HEK293 (cell line): Measurements from ENCODE around the gene GRB2.
A peak's percentile ranks its signal among the peaks of the same experiment; 100 is the strongest.

Experiments used
- CTCF ChIA-PET: fragments of 350-600 bp; formaldehyde crosslinking; extraction: SDS; loops from one replicate; lab custom pipeline; 2021; ENCODE audit warnings: antibody characterized with exemption; lab: Yijun Ruan, JAX
- POLR2A ChIA-PET: fragments of 300-600 bp; formaldehyde crosslinking; extraction: SDS; loops from one replicate; lab custom pipeline; 2020; ENCODE audit warnings: antibody characterized with exemption, inconsistent platforms; lab: Yijun Ruan, JAX
- H3K27ac ChIP-seq: fragments of 200-500 bp; sonication (Bioruptor generic); 2 replicates; pipeline ENCODE4 v1.5.1; 2014; ENCODE audit warnings: low read depth, low read length, control low read depth, inconsistent platforms; ENCODE audit errors: extremely low read depth
- H3K36me3 ChIP-seq, 2 experiments: fragments of 200-500 bp in 1 of 2; sonication (Bioruptor generic) in 1 of 2; 1 replicate in 1 of 2; 2 replicates in 1 of 2; pipeline ENCODE4 v1.5.1; 2014 to 2017; ENCODE audit warnings: inconsistent platforms in 2 of 2, low read length in 2 of 2; ENCODE audit not compliant: control insufficient read depth in 2 of 2, insufficient read depth in 1 of 2
- H3K4me1 ChIP-seq: fragments of 200-500 bp; sonication (Bioruptor generic); 2 replicates; pipeline ENCODE4 v1.5.1; 2014; ENCODE audit warnings: mild to moderate bottlenecking, low read length, inconsistent platforms; ENCODE audit not compliant: control insufficient read depth, insufficient read depth
- H3K4me3 ChIP-seq: 2 replicates; pipeline ENCODE4 v1.5.1; 2011; ENCODE audit warnings: low read depth, mild to moderate bottlenecking, control low read depth, low read length, moderate library complexity
- H3K9me3 ChIP-seq: fragments of 200-500 bp; sonication (Bioruptor generic); 2 replicates; pipeline ENCODE4 v1.5.1; 2014; ENCODE audit warnings: low read depth, low read length, inconsistent platforms; ENCODE audit not compliant: control insufficient read depth, insufficient read depth
- GLI2 ChIP-seq: fragments of 450-650 bp; formaldehyde crosslinking; IDR thresholded peaks from 2 replicates; pipeline ENCODE4; 2017; ENCODE audit warnings: missing biosample characterization, missing genetic modification characterization, low read depth, borderline replicate concordance
- PRDM1 ChIP-seq: fragments of 450-650 bp; formaldehyde crosslinking; IDR thresholded peaks from 2 replicates; pipeline ENCODE4; 2016; ENCODE audit warnings: missing biosample characterization, missing genetic modification characterization
- ZBTB7A ChIP-seq: fragments of 450-650 bp; formaldehyde crosslinking; IDR thresholded peaks from 2 replicates; pipeline ENCODE4 v1.5.1; 2016; ENCODE audit warnings: low read depth, missing biosample characterization, missing genetic modification characterization
- ZFP3 ChIP-seq: fragments of 450-650 bp; formaldehyde crosslinking; IDR thresholded peaks from 2 replicates; pipeline ENCODE4 v1.5.1; 2016; ENCODE audit warnings: low read depth, missing biosample characterization, missing genetic modification characterization
- ZNF169 ChIP-seq: fragments of 450-650 bp; formaldehyde crosslinking; IDR thresholded peaks from 2 replicates; pipeline ENCODE4 v1.5.1; 2016; ENCODE audit warnings: missing biosample characterization, missing genetic modification characterization
- ZNF48 ChIP-seq: fragments of 450-650 bp; formaldehyde crosslinking; IDR thresholded peaks from 2 replicates; pipeline ENCODE4 v1.5.1; 2016; ENCODE audit warnings: missing biosample characterization, missing genetic modification characterization
- ZNF621 ChIP-seq: fragments of 450-650 bp; formaldehyde crosslinking; IDR thresholded peaks from 2 replicates; pipeline ENCODE4 v1.5.1; 2017; ENCODE audit warnings: missing biosample characterization, missing genetic modification characterization
- ZNF654 ChIP-seq: fragments of 450-650 bp; formaldehyde crosslinking; IDR thresholded peaks from 2 replicates; pipeline ENCODE4 v1.5.1; 2016; ENCODE audit warnings: low read depth, missing biosample characterization, missing genetic modification characterization
- ZNF830 ChIP-seq: fragments of 450-650 bp; IDR thresholded peaks from 2 replicates; pipeline ENCODE4 v1.5.0; 2018; ENCODE audit warnings: missing biosample characterization, missing genetic modification characterization, low read depth, mild to moderate bottlenecking, moderate library complexity
- ZSCAN30 ChIP-seq: fragments of 450-650 bp; IDR thresholded peaks from 2 replicates; pipeline ENCODE4 v1.5.1; 2018; ENCODE audit warnings: missing biosample characterization, mild to moderate bottlenecking, missing genetic modification characterization, moderate library complexity
- TF ChIP-seq, protein P1 (sequence below): fragments of 450-650 bp; formaldehyde crosslinking; IDR thresholded peaks from 2 replicates; pipeline ENCODE4 v1.5.1; 2017; ENCODE audit warnings: missing biosample characterization, missing genetic modification characterization
- TF ChIP-seq, protein P2 (sequence below): fragments of 450-650 bp; formaldehyde crosslinking; IDR thresholded peaks from 2 replicates; pipeline ENCODE4 v1.5.1; 2016; ENCODE audit warnings: missing biosample characterization, missing genetic modification characterization, low read depth
- TF ChIP-seq, protein P3 (sequence below): fragments of 450-650 bp; formaldehyde crosslinking; IDR thresholded peaks from 2 replicates; pipeline ENCODE4 v1.5.1; 2016; ENCODE audit warnings: missing biosample characterization, missing genetic modification characterization
- TF ChIP-seq, protein P4 (sequence below): fragments of 450-650 bp; formaldehyde crosslinking; IDR thresholded peaks from 2 replicates; pipeline ENCODE4 v1.5.1; 2016; ENCODE audit warnings: missing biosample characterization, missing genetic modification characterization, borderline replicate concordance
- TF ChIP-seq, protein P5 (sequence below): fragments of 450-650 bp; formaldehyde crosslinking; IDR thresholded peaks from 2 replicates; pipeline ENCODE4 v1.5.1; 2016; ENCODE audit warnings: missing biosample characterization, missing genetic modification characterization

The GRB2 gene

DNA sequence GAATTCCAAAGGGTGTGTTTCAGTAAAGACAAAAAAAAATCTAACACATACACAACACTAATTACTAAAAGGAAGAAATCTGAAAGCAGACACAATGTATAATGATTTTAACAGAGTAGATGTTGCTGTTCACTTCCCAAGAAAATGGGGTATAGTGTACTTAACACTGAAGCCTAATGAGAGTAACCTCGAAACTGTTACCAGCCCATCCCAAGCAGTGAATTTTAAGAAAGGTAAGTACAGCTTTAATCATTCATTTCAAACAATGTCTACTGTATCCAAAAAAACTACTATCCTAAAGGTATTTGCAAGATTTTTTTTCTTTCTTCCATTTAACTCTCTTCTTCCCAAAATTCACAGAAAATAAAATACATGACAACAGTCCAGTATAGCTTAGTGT, 8.3 kb downstream of the GRB2 start:
- CTCF ChIA-PET = interaction anchor here (0.6 to 2.5 kb wide), 8 partner anchors 9 to 128 kb away, joined by 3 to 24 read pairs (median 6); partner anchors contain the start of genes GRB2, MIF4GD, SLC25A19 and TSEN54
- Histone ChIP-seq H3K4me3 (no peak overlapping the region), H3K27ac (peak overlapping the region; percentile 84; the same call in 1 of the 2 replicates), H3K9me3 (no peaks in the 10 kb centered on the region), H3K36me3 (peaks cover under 1 to 3% of the 10 kb centered on the region in 2 experiments), H3K4me1 (peaks cover 27% of the 10 kb centered on the region)
- TF ChIP-seq ZNF654 = no peak
- TF ChIP-seq, protein P1, sequence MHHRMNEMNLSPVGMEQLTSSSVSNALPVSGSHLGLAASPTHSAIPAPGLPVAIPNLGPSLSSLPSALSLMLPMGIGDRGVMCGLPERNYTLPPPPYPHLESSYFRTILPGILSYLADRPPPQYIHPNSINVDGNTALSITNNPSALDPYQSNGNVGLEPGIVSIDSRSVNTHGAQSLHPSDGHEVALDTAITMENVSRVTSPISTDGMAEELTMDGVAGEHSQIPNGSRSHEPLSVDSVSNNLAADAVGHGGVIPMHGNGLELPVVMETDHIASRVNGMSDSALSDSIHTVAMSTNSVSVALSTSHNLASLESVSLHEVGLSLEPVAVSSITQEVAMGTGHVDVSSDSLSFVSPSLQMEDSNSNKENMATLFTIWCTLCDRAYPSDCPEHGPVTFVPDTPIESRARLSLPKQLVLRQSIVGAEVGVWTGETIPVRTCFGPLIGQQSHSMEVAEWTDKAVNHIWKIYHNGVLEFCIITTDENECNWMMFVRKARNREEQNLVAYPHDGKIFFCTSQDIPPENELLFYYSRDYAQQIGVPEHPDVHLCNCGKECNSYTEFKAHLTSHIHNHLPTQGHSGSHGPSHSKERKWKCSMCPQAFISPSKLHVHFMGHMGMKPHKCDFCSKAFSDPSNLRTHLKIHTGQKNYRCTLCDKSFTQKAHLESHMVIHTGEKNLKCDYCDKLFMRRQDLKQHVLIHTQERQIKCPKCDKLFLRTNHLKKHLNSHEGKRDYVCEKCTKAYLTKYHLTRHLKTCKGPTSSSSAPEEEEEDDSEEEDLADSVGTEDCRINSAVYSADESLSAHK = peak; percentile 92
- POLR2A ChIA-PET = interaction anchor here (1.0 to 2.1 kb wide), 8 partner anchors 8 to 136 kb away, joined by 3 to 15 read pairs (median 4); partner anchors contain the start of genes GGA3, GRB2, MRPS7 and SLC25A19

DNA sequence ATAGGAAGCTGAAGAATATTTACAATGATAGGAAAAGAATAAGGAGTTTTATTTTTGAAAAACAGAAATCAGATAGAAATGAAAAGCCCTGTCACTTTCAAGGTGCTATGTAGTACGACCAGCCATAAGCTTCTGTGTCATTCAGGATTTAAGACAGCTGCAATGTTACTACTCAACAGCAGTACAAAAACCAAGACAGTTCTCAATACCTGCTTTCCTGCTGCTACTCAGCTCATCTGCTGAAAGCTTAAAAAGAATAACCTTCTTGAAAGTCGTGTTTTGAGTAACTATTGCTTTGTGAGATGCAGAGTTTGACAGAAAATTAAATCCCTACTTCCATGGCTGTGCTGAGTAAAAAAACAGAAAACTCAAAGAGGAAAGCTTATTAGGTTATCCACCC, 8.7 kb downstream of the GRB2 start:
- Histone ChIP-seq H3K4me3 (no peak overlapping the region), H3K9me3 (no peaks in the 10 kb centered on the region), H3K27ac (peak overlapping the region; percentile 84; the same call in 1 of the 2 replicates), H3K4me1 (peaks cover 31% of the 10 kb centered on the region), H3K36me3 (peaks cover 3 to 5% of the 10 kb centered on the region in 2 experiments)
- ChIA-PET CTCF (interaction anchor here (1.4 to 2.5 kb wide), 6 partner anchors 9 to 126 kb away, joined by 3 to 24 read pairs (median 7); partner anchors contain the start of genes GRB2, MIF4GD and SLC25A19), POLR2A (interaction anchor here (1.0 to 2.1 kb wide), 8 partner anchors 8 to 135 kb away, joined by 3 to 15 read pairs (median 4); partner anchors contain the start of genes GGA3, GRB2, MRPS7 and SLC25A19)
- TF ChIP-seq, protein P2, sequence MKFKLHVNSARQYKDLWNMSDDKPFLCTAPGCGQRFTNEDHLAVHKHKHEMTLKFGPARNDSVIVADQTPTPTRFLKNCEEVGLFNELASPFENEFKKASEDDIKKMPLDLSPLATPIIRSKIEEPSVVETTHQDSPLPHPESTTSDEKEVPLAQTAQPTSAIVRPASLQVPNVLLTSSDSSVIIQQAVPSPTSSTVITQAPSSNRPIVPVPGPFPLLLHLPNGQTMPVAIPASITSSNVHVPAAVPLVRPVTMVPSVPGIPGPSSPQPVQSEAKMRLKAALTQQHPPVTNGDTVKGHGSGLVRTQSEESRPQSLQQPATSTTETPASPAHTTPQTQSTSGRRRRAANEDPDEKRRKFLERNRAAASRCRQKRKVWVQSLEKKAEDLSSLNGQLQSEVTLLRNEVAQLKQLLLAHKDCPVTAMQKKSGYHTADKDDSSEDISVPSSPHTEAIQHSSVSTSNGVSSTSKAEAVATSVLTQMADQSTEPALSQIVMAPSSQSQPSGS (tag by site-specific recombination) = no peak
- TF ChIP-seq ZBTB7A (tag by site-specific recombination) (no peak), ZNF48 (tag by site-specific recombination) (no peak), ZNF169 (tag by site-specific recombination) (no peak), GLI2 (no peak), ZNF621 (tag by site-specific recombination) (no peak), PRDM1 (tag by site-specific recombination) (no peak), ZSCAN30 (tag by site-specific recombination) (no peak), ZFP3 (tag by site-specific recombination) (no peak), ZNF830 (no peak)
- TF ChIP-seq, protein P3, sequence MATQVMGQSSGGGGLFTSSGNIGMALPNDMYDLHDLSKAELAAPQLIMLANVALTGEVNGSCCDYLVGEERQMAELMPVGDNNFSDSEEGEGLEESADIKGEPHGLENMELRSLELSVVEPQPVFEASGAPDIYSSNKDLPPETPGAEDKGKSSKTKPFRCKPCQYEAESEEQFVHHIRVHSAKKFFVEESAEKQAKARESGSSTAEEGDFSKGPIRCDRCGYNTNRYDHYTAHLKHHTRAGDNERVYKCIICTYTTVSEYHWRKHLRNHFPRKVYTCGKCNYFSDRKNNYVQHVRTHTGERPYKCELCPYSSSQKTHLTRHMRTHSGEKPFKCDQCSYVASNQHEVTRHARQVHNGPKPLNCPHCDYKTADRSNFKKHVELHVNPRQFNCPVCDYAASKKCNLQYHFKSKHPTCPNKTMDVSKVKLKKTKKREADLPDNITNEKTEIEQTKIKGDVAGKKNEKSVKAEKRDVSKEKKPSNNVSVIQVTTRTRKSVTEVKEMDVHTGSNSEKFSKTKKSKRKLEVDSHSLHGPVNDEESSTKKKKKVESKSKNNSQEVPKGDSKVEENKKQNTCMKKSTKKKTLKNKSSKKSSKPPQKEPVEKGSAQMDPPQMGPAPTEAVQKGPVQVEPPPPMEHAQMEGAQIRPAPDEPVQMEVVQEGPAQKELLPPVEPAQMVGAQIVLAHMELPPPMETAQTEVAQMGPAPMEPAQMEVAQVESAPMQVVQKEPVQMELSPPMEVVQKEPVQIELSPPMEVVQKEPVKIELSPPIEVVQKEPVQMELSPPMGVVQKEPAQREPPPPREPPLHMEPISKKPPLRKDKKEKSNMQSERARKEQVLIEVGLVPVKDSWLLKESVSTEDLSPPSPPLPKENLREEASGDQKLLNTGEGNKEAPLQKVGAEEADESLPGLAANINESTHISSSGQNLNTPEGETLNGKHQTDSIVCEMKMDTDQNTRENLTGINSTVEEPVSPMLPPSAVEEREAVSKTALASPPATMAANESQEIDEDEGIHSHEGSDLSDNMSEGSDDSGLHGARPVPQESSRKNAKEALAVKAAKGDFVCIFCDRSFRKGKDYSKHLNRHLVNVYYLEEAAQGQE (tag by site-specific recombination) = no peak
- TF ChIP-seq, protein P4, sequence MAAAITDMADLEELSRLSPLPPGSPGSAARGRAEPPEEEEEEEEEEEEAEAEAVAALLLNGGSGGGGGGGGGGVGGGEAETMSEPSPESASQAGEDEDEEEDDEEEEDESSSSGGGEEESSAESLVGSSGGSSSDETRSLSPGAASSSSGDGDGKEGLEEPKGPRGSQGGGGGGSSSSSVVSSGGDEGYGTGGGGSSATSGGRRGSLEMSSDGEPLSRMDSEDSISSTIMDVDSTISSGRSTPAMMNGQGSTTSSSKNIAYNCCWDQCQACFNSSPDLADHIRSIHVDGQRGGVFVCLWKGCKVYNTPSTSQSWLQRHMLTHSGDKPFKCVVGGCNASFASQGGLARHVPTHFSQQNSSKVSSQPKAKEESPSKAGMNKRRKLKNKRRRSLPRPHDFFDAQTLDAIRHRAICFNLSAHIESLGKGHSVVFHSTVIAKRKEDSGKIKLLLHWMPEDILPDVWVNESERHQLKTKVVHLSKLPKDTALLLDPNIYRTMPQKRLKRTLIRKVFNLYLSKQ (tag by site-specific recombination) = no peak
- TF ChIP-seq, protein P5, sequence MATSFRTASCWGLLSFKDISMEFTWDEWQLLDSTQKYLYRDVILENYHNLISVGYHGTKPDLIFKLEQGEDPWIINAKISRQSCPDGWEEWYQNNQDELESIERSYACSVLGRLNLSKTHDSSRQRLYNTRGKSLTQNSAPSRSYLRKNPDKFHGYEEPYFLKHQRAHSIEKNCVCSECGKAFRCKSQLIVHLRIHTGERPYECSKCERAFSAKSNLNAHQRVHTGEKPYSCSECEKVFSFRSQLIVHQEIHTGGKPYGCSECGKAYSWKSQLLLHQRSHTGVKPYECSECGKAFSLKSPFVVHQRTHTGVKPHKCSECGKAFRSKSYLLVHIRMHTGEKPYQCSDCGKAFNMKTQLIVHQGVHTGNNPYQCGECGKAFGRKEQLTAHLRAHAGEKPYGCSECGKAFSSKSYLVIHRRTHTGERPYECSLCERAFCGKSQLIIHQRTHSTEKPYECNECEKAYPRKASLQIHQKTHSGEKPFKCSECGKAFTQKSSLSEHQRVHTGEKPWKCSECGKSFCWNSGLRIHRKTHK (tag by site-specific recombination) = no peak
